Stimulated activated CD4-positive, alpha-beta T cell treated with anti-CD3 and anti-CD28 coated beads, TNF-alpha, amount 100 ng/mL, for 4 hours (primary cell): ENCODE data around the gene NR6A1.

ENCODE experiments used
- DNase-seq, 3 experiments: peaks; one replicate each; pipeline ENCODE4 v3.0.0-alpha.2; 2020; ENCODE audit warnings: low read depth in 3 of 3

NR6A1 gene

DNA sequence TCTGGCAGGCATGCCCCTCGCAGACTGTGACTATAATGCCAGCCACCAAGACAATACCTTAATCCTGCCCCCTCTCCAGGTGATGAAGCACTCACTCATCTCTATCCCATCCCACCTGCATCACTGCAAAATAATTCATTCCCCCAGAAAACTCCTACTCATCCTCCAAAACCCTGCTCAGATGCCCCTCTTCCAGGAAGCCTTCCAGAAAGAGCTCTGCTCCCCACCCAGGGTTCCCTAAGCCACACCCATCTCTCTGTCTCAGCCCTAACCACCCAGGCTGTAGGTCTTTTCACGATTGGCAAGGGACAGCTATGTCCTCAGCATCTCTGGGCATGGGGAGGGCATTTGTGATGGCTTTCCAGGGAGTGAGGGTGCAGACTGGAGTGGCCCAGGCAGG, 281.1 kb downstream of the NR6A1 start:
- no peak for DNase-seq

GRCh38 chr9:124489222-124489621, 281.9 kb downstream of the NR6A1 start:
- no peak for DNase-seq

GRCh38 chr9:124488641-124489210, 282.4 kb downstream of the NR6A1 start:
- no peak for DNase-seq

- no peak for DNase-seq
Measured at GRCh38 chr9:124487260-124488182, 283.6 kb downstream of the NR6A1 start.

DNA sequence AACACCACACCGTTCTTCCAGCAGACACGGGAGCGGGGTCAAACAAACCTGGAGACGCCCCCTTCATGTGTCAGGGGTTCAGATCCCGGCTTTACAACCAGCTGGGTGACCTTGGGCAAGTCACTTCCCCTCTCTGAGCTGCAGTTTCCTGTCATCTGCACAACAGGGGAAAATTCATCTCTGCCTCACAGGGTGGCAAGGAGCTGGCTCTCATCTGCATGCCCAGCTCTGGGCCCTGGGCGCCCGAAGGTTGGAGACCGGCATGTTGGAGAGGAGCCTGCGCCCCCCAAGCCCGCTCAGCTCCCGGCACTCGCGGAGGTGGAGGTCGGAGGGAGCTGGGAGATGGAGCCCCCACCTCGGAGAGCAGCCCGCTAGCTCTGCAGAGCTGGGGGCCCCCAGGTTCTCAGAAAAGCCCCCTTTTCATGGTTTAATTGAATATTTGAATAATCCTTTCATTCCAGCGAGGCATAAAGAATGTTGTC, 284.3 kb downstream of the NR6A1 start:
- DNase-seq, result no peak

DNA sequence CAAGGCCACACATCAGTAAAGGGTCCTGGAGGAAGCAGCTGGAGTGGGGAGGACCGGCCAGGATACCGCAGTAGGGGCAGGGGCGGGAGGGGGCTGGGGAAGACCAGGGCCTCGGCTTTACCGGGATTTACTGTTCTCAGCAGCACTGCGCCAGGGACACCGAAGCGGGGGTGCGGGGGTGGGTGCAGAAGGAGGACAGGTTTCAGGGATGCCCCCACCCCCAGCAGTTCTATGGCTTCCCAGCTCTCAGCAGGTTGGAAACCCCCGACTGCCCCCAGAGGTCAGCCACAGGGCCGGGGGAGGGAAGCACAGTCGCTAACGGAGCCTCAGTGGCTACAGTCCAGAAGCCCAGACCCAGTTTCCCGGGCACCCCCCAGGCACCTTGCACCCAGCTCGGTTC, 285.2 kb downstream of the NR6A1 start:
- no peak for DNase-seq

DNA sequence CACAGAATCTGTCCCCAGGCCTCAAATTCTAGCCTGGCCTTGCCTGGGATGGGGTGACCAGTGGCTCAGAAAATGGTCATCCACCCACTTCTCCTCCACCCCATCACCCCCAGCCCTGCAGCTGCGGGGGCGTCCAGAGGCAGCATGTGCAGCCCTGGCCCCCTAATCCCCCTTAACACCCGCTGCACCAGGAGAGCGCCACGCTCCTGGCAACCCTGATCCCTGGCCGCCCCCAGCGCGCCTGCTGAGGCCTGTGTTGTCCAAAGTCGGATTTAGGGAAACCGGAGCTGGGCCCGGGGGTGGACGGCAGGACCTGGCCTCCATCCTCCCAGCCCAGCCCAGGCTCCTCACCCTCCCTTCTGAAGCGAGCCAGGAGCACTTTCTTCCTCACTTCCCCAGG, 285.9 kb downstream of the NR6A1 start:
- no peak for DNase-seq

GRCh38 chr9:124483481-124483880, 287.6 kb downstream of the NR6A1 start:
- no peak for DNase-seq

DNA sequence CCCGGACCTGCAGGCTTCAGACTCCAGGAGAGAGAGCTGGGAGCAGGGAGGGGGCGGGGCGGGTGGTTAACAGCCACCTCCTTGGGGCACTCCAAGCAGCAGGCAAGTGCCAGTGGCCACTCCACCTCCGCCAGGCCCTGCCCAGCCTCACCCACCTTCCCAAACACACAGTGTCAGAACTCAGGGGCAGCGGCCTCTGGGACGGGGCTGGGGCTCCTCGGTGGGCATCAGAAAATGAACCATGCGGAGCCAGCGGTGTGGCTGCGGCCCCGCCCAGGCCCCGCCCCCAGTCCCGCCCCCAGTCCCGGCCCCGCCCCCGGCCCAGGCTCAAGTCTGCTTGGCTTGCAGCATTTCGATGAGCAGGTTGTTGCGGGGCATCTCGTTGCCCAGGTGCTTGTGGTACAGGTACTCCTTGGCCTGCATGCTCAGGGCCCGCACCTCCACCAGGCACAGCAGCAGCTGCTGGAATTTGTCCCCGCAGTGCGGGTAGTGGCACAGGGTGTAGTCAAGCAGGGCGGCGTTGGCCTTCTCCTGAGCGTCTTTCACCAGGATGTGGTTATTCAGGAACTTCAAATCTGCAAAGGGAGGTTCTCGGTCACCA, 288.6 kb downstream of the NR6A1 start:
- DNase-seq, result no peak

GRCh38 chr9:124481115-124481514, 290.0 kb downstream of the NR6A1 start:
- DNase-seq, result no peak

GRCh38 chr9:124480621-124480981, 290.5 kb downstream of the NR6A1 start:
- DNase-seq, result no peak

GRCh38 chr9:124479947-124480620, 291.0 kb downstream of the NR6A1 start:
- DNase-seq, result no peak

GRCh38 chr9:124479371-124479770, 291.7 kb downstream of the NR6A1 start:
- DNase-seq, result no peak

GRCh38 chr9:124478354-124478753, 292.8 kb downstream of the NR6A1 start:
- no peak for DNase-seq

GRCh38 chr9:124477648-124478285, 293.3 kb downstream of the NR6A1 start:
- no peak for DNase-seq

DNA sequence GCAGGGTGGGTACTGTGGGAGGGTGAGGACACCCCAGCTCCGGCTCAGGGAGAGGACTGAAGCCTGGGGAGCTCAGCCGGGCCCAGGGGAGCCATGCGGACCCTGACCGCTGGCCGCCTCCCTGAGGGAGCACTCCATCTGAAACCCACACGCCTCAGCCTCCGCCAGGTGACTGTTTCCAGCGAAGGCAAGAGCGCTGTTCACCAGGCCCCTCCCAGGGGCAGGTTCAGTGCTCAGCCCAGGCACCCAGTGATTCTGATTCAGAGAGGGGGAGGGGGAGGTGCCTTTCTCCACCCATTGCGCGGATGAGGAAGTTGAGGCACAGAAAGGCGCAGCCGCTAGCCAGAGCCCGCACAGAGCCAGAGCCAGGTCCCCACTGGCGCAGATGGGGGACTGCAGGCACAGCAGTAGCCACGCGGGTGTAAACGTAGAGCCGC, 293.9 kb downstream of the NR6A1 start:
- DNase-seq, result no peak

DNA sequence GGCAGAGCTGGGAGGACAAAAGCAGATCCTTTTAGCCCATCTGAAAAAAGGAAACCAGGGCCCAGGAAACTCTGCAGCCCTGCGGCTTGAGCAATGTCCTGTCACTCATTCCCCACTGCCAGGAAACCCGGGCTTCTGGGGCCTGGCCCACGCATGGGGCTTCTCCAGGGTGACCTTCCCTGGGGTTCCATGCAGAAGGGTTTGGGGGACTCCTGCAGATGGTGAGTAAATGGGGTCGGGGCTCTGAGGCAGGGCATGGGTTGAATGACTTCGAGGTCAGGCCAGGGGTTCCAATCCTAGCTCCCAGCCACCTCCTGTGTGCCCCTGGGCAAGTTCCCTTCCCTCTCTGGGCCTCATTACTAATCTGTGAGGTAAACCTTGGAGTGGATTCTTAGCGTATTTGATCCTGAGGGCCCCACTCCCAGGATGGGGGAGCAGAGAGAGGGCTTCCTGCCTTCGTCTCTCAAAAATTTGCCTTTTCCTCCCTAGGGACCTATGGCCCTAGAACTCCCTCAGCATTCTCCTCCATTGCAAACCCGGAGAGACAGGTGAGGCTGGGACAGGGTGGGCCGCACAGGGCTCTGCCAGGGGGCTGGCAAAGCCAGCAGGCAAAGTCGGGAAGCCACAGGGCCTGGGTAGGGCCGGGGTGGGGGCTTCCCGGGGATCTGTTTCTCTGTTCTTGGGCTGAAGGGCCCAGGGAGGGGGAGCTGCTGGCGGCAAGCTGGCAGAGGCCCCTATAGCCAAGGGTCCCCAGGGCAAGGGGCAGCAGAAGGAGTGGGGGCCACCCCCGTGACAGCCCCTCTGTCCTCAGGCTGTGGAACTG, 295.0 kb downstream of the NR6A1 start:
- DNase-seq, result no peak

DNA sequence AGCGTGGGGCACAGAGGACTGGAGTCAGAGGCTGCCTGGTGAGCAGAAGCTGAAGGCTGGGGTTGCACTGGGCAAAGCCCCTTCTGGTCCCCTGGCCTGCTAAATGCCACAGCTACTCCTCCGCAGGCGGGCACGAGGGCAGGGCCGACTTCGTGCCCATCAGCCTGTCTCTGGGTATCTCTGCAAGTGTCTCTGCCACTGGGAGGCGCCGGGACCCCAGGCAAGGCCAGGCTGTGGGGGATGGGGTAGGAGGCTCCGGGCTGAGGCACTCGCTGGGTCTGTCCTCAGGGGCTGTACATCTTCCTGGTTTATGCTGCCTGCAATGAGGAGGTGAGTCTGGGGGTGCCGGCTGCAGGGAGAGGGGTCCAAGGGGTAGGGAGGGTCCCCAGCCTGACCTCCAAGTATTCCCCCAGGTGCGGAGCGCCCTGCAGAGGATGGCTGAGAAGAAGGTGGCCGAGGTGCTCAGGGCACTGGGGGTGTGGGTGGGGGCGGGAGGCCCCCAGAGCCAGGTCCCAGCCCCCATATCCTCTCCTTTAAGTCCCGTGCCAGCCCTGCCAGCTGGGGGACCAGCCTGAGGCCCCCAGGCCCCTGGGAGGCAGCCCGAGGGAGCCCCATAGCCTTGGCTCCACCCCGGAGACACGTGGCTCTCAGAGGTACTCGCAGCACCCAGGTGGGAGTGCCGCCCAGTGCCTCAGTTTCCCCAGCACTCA, 295.8 kb downstream of the NR6A1 start:
- DNase-seq, result no peak

DNA sequence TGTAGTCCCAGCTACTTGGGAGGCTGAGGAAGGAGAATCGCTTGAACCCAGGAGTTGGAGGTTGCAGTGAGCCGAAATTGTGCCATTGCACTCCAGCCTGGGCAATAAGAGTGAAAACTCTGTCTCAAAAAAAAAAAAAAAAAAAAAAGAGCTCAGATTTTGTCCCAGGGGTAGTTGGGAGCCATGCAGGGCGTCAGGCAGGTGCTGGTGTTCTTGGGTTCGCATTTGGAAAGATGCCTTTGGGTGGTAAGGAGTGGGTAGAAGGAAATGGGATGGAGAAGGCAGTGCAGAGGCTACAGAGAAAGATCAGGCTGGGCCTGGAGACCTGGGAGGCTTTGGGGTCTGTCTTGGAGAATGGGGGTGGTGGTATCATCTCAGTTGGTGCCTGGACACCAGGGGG, 297.0 kb downstream of the NR6A1 start:
- DNase-seq, result no peak

- no peak for DNase-seq
Measured at GRCh38 chr9:124473310-124473709, 297.8 kb downstream of the NR6A1 start.
